ENCODE measurements around the gene LIMS1.
"Not testable (repeated sequence)": the region's sequence is repeated elsewhere in the genome, so short reads cannot be mapped to it uniquely, and the experiment has no call there.

Gene LIMS1, protein sequence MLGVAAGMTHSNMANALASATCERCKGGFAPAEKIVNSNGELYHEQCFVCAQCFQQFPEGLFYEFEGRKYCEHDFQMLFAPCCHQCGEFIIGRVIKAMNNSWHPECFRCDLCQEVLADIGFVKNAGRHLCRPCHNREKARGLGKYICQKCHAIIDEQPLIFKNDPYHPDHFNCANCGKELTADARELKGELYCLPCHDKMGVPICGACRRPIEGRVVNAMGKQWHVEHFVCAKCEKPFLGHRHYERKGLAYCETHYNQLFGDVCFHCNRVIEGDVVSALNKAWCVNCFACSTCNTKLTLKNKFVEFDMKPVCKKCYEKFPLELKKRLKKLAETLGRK

DNA sequence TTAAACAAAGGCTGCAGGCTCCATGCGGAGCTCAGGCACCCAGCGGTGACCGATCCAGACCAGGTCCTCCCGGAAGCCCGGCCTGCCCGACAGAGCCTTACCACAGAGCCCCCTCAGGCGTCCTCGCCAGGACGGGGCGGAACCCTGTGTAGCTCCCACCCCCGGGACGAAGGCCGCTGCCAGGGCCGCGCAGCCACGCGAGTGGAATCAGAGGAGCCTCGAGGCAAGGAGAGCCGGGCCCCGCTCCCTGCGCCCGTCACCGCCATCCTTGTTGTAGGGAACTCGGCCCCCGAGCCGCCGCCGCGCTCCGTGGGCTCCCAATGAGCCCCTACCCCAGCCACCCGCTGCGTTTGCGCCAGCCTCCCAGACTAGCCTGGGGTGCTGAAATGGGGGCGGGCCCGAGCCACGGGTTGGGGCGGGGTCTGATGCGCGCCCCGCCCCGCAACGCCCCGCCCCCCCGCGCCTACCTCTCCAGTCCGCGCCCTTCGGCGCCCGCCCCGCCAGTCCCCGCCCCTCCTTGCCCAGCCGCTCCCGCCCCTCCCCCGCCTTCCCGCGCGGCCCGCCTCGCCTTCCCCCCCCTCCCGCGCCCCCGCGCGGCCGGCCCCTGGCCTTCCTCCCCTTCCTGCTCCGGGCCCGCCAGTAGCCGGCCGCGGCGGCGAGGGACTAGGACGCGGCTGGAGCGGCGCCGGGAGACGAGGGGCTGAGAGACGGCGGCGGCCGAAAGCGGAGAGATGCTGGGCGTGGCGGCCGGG lies at the start of gene LIMS1:
Gene LIMS1, plus strand, starts transcription at position 639 of the 752 bp plus-strand sequence. Its CDS starts 93 bp downstream, at position 732.
- DNase-seq = peak; percentile 84

DNA sequence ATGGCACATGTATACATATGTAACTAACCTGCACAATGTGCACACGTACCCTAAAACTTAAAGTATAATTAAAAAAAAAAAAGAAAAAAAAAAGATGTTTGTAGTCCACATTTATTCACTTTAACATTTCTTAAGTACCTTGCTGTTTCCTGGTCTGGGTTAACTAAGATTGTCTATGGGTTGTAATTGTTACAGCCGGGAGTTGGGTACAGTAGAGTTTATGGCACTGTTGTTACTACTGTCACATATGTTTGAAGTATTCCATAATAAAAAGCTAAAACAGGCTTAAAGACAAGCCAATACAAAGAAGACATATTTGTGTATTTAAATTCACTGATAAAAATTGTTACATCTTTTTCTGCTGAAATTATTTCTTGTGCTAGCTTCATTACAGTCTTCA lies 49.0 kb upstream of the LIMS1 start:
- no peak for DNase-seq

DNA sequence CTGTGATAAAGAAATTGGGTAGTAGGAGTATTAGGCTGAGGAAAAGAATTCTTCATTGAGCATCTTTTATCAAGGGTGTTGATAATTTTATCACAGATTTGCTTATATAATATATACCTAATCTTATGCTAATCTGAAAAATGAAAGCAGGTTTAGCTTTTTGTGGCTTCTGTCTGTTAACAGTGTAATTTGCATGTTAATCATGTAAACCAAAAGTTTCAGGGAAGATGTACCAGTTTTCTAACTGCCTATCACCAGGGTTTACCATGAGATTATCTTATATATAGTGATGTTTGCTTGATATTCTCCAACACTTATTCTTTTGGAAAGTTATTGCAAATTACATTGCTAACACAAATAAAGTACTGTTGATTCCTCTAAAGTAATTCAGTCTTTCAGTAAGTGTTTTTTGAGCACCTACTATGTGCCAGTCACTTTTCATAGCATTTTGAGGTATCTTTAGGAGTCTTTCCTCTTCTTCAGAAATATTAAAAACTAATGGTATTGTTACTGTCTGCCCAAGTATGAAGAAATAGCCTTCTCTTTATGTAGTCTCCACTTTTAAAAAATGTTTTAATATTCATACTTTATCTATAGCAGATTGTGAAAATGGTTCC lies 43.7 kb upstream of the LIMS1 start:
- DNase-seq = no peak

DNA sequence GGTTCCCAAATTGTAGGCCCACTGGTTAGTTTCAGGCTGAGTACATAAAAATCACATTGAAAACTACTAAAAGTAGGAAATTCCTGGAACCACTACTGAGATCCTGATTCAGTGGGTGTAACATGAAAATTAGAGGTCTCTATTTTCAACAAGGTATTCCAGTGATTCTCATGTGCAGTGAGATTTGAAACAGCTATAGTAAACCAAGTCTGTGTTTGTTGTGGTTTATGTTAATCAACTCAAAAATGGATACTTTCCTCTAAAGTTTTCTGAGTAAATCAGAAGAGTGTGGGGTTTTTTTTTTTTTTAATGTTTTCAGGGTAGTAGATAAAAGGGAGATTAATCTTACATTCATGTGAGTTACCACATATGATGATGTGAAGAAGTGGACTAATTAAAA lies 42.4 kb upstream of the LIMS1 start:
- DNase-seq = no peak

DNA sequence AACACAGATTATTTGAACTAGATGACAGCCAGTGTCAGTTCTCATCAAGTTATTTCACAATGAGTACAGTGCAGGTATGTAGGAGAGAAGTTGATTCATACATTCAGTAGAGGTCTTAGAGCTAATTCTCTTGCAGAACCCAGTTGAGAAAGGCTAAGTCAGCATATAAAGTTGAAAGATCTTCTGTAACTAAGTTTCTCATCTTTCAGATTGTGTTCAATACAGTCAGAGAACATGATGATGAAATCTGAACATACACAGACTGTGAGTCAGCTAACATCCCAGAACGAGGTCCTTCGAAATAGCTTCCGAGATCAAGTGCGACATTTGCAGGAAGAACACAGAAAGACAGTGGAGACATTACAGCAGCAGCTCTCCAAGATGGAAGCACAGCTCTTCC lies 41.9 kb upstream of the LIMS1 start:
- DNase-seq = no peak

DNA sequence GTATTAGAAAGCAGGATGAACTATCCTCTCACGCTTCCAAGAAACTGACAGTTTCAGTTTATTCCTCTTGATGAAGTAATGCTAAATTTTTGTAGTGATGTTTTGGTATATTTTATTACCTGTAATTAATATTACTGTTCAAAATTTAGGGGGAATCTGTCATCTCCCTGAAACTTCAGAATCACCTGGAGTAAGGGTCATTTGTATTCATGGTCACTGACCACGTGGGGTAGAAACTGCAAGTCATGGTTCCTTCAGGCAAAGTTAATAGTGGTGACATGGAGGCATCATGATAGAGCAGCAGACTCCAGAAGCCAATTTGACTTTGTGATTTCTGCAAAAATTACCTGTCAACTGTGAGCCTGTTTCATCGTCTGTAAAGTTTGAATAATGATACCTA lies 38.1 kb upstream of the LIMS1 start:
- not testable (repeated sequence) for DNase-seq

DNA sequence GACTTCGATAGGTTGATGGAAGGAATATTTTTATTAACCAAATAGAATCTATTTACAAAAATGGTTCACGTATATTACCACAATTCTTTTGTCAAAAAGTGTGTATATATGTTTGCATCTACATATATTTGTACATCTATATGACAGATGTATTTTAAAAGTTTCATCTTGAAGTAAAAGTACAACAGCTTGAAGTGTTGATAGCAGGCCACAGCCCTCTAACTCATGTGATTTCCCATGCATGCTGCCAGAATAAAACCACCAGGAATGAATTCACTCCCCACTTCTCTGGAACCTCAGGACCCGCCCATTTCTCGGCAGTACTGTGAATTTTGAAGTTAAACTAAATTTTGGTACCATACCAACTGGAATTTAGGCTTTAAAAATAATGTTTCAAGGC lies 26.6 kb upstream of the LIMS1 start:
- not testable (repeated sequence) for DNase-seq

DNA sequence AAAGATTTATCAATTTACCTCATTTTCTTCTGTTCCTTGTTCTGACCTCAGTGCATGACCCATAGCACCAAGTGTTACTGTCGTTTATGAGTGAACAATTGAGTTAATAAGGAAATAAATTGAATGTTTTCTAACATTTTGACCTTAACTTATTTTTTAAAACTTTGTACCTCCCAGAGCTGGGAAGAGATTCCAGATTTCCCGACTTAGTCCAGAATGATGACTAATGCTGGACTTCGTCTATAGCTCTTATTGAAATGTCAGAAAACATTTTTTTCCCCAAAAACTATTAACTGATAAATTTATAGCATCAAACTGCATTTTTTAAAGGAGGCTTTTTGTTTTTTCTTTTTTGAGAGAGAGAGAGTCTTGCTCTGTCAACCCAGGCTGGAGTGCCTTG lies 21.8 kb upstream of the LIMS1 start:
- not testable (repeated sequence) for DNase-seq

DNA sequence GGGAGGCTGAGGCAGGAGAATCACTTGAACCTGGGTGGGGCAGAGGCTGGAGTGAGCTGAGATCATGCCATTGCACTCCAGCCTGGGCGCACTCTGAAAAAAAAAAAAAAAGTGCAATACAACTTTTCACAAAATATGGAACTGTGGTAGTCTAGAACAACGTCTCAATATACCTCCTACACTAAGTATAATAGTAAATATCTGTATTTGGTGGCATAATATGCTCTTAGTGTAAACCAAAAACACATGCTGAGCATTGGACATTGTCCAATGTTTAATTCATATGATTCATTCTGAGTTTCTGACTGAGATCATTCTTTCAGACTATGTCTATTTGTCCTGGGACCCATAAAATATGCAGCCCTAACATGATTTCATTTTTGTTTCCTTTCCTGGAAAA lies 19.8 kb upstream of the LIMS1 start:
- not testable (repeated sequence) for DNase-seq

DNA sequence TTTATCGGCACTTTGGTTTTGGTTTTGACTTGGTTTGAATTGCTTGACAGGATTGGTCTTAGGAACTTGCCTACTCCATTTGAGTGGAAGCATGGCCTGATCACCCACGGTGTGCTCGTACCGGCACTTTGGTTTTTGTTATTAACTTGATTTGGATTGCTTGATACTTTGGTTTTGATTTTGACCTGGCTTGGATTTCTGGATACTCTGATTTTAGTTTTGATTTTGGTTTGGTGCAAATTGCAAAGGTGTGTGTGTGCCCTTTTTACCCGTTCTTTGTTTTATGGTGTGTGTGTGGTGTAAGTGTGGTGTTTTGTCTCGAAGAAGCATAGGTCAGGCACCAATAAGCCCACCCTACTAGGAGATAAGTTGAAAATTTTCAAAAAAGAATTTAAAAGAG lies 9.6 kb upstream of the LIMS1 start:
- not testable (repeated sequence) for DNase-seq

DNA sequence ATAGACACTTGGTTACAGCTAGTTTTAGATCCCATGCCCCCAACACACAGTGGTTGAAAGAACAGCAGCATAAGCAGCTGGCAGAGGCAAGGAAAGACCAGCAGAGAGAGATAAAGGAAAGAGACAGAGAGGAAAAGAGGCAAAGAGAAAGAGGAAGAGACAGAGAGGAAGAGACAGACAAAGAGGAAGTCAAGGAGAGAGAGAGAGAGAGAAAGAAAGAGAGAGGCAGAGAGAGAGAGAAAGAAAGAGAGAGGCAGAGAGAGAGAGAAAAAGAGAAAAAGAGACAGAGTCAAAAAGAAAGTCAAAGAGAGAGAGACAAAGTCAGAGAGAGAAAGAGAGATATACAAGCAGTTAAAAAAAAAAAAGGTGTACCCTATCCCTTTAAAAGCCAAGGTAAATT lies 9.0 kb upstream of the LIMS1 start:
- not testable (repeated sequence) for DNase-seq

DNA sequence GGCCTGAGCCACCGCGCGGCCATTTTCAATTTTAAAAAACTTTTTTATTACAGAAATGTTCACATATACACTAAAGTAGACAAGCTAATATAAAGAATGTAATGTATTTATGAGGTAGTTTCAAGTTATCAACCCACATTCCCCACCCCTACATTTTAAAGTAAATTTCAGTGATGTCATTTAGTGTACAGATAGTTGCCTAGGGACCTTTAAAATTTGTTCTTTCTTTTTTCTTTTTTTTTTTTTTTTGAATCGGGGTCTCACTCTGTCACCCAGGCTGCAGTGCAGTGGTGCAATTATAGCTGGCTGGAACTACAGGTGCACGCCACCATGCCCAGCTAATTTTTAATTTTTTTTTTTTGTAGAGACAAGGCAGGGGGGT lies 2.6 kb upstream of the LIMS1 start:
- DNase-seq = no peak

DNA sequence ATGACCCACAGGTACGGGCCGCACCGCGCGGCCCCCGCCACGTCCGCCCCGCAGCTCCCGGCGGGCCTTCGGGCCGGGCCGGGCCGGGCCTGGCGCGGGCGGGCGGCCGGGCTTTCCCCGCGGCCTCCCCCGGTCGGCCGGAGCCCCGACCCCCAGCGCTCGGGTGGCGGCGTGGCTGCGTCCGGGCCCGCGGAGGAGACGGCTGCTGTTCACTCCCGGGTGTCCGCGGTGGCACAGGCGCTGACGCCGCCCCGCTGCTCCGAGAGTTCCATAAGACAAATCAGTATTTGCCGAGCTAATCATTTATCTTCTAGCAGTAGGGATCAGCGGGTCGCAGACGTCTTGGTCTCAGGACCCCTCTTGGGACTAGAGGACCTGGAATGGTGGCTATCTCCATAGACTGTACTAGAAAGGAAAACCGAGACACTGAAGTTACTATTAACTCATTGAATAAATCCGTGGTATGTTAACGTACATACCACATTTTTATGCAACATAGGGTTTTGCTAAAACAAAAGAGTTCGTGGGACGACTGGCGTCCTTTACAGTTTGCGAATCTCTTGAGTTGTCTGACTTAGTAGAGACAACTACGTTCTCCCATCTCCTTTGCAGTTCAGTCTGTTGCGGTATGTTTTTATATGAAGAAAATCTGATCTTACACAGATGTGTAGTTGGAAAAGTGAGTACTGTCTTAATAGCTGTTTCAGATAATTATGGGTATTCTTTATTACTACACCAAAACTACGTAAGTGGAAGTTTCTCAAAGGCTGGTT lies 500 bp downstream of the LIMS1 start:
- DNase-seq = peak; percentile 37

DNA sequence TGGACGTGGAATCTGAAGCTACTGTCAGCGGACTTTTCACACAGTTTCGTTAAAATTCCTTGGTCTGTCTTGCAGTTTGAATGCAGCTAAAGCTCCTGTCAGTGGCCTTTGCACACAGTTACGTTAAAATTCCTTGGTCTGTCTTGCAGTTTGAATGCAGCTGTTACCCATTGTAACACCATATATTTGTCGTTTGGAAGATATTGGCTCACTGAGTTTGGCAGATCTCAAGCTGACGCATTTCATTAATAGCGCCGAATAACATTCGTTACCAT lies 1.0 kb downstream of the LIMS1 start:
- DNase-seq = no peak

DNA sequence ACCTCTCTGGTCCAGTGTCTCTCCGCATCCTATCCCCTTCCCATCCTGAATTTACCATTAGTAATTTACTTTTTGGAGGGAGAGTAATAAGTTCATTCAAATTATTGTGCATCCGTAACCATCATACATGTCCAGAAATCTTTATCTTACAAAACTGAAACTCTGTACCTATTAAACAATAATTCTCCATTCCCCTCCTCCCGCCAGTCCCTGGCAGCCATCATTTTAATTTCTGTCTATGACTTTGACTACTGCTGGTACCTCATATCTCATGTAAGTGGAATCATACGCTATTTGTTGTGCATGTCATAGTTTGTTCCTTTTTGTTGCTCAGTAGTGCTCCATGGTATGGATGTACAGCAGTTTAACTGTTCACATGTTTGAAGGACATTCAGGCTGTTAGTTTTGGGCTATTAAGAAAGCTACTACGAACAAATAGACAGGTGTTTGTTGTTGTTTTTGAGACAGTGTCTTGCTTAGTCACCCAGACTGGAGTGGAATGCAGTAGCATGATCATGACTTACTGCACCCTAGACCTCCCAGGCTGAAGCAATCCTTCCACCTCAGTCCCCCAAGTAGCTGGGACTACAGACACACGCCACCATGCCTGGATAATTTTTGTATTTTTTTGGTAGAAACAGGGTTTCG lies 2.0 kb downstream of the LIMS1 start:
- DNase-seq = no peak

DNA sequence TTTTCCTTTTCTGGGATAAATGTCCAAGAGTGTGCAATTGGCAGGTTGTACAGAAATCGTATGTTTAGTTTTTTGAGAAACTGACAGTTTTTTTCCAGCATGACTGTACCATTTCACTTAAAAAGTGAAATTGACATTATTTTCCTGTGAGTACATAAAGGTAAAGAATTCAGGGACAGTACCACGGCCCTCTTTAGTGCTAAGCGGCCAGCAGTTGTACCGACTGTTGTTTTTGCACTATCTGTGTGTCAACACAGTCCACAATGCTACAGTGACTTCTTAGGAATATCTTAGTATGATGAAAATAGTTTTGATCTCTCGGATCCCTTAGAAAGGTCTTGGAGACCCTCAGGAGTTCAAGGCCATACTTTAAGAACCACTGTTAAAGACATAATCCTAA lies 2.6 kb downstream of the LIMS1 start:
- no peak for DNase-seq

DNA sequence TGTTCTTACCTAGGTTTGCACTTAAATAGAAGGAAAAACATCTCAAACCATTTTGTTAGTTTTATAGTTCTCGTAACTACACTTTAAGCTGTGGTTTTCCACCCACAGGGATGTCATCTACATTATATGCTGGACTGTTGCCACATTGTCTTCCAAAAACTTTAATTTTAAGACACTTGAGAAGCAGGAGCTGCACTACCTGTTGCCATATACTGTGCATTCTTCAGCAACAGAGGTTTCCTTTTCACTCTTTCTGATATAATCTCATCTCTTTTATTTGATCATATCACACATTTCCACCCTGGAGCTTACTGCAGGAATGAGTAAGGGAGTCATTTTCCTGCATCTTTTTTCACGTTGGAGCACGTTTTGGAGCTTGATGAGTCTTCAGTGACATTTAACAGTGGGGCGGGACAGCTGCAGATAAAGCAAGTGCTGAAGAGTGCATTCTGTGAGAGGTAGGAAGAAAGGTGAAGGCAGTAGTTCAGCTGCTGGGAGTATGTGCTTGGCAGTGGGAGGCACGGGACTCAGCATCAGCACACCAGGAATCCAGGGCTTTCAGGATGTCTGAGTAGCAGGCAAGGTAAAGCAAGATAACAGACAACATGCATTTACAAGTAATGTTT lies 3.8 kb downstream of the LIMS1 start:
- DNase-seq = no peak

DNA sequence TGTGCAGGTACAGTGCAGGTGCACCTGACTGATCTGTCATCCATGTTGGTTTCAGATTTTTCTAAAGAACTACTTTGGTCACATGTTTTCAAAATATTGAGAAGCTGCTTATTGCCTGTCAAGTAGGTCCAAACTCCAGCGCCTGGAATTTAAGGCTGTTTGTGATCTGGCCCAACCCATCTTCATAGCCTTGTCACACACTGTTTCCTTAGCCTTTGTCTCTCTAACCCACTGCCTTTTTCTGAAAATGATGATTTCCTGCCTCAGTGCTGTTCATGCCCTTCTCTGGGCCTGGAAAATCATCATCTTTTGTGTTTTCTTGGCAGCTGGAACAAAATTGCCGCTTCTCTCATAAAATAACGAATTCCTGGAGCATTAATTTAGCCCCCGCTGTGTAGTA lies 7.2 kb downstream of the LIMS1 start:
- no peak for DNase-seq

DNA sequence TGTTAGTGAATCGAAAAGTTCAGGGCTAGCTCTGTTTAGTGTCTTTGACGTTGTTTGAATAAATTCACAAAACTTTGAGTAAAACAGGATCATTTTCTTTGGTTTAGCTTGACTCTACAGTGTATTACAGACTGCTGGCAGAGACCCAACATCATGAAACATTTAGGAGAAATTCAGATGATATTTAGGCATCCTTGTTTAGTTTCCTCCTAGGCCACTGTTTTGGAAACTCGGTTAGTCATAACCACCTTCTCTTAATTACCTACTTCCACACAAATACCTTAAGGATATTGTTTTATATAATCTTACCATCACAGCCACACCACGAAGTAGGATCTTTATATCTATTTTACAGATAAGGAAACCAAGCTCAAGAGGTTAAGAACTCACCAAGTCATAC lies 7.8 kb downstream of the LIMS1 start:
- no peak for DNase-seq

DNA sequence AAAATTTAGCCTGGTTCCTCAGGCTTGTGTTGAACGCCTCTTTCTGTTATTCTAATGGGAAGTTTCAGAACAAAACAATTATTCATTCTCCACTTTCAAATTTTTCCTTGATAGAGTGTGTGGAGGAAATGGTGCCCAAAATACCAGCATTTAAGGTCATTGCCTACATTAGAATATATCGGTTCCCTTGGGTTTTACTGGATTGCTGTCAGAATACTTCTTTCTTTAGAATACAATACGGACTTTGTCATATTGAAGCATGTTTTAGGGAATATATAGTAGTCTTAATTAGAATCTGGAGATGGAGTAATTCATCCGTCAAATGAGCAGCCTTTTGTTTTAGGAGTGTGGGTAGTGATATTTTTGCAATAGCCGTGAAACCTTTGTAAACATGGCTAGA lies 13.3 kb downstream of the LIMS1 start:
- no peak for DNase-seq

DNA sequence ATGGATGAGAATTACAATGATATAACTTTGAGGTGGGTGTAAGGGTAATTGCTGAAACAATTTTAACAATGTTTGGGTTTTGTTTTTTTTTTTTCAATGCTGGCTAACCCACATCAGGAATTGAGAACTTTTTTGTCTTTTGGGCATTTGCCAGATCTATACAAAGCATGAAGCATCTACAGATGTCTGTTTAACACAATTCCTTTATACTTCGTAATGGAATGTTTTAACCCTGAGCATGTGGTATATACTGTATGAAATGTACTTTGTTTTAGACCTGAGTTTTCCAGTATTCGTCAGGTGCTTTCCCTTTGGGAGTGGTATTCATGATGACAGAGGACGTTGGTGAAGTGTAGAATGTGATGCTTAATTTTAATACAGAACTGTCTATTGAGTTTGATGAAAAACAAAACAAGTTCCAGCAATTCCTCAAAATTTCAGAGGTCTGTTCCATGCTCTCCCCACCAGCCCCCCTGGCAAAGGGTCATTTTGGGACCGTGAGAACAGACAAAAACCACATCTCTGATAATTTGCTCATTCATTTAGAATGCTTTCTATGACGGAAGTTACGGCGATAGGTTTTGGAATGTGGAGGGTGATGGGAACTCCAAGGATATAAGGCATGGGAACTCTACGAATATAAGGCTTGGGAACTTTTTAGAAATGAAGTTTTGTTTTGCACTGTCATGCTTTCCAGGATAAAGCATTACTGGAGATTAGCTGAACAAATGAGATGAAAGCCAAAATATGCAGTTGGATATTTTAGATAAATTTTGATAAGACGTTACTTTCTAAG lies 14.1 kb downstream of the LIMS1 start:
- no peak for DNase-seq

DNA sequence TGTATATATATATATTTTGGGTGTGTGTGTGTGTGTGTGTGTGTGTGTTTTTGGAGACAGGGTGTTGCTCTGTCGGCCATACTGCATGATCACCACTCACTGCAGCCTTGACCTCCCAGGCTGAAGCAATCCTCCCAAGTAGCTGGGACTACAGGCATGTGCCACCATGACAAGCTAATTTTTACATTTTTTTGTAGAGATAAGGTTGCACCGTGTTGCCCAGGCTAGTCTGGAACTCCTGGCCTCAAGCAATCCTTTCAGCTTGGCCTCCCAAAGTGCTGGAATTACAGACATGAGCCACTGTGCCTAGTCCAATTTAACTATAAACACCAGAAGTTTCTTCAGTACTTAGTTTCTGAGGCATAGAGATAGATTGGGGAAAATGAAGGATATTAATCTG lies 18.3 kb downstream of the LIMS1 start:
- no peak for DNase-seq

All from activated naive CD4-positive, alpha-beta T cell treated with Interleukin-2 at 50 U/mL for 16 hours (primary cell).